Measurements from ENCODE around the gene XPO6.

The XPO6 gene

DNA sequence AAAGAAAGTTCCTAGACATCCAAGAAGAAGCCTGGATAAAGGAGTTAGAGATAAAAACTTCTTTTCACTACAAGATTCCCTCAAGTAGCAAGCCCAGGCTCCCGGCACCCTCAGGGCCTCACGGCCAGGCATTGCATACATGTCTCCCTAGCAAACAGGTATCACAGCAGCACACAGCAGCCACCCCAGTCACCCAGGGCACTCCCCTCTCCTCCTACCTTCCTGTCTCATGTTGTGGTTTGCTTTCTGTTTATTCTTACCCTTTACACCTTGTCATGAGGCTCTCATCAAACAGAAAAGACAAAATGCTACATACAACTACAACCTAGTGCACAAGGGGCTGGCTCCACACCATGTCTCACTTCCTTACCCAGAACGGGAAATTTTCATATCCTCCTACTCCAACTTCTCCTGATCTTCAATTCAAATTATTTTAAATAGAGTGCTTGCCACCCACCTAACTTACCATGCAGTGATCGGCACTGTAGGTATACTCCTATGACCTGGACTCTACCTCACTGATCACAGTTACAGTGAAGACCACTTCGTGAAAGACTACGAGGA lies 42.7 kb downstream of the XPO6 start:
- 98% methylated on average over 5 to 6 of the region's 6 CpGs for WGBS, 2 experiments (ENCODE audit: insufficient coverage in 2 of 2)
- Histone ChIP-seq H3K9me3 (ENCODE audit: control insufficient read depth, low read length) (no peaks in the 10 kb centered on the region), H3K4me3 (ENCODE audit: extremely low read depth, insufficient read depth, low read length, poor library complexity, severe bottlenecking) (no peak overlapping the region), H3K36me3 (ENCODE audit: control insufficient read depth, insufficient read depth, low read length) (peaks cover 72% of the 10 kb centered on the region), H3K4me1 (ENCODE audit: control insufficient read depth, insufficient read depth, low read length, poor library complexity, severe bottlenecking) (peaks cover 4% of the 10 kb centered on the region), H3K27ac (ENCODE audit: low read depth, low read length, severe bottlenecking) (no peak overlapping the region)

DNA sequence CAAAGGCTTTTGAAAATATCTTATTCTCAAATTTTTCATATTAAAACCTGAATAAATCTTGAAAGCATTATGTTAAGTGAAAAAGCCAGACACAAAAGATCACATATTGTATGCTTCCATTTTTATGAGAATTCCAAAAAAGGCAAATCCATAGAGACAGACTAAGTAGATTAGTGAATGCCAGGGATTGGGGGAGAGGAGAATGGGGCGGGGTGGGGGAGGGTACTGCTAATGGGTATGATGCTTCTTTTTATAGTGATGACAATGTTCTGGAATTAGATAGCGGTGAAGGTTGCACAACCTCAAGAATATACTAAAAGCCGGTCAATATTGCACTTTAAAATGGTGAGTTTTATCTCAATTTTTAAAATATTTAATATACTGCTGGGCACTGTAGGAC lies 44.0 kb downstream of the XPO6 start:
- Histone ChIP-seq H3K36me3 (ENCODE audit: control insufficient read depth, insufficient read depth, low read length) (peaks cover 70% of the 10 kb centered on the region), H3K4me1 (ENCODE audit: control insufficient read depth, insufficient read depth, low read length, poor library complexity, severe bottlenecking) (peaks cover 4% of the 10 kb centered on the region), H3K27ac (ENCODE audit: low read depth, low read length, severe bottlenecking) (no peak overlapping the region), H3K4me3 (ENCODE audit: extremely low read depth, insufficient read depth, low read length, poor library complexity, severe bottlenecking) (no peak overlapping the region), H3K9me3 (ENCODE audit: control insufficient read depth, low read length) (no peaks in the 10 kb centered on the region)
- WGBS, 2 experiments (ENCODE audit: insufficient coverage in 2 of 2): 100% methylated on average over 1 of the region's 3 CpGs

DNA sequence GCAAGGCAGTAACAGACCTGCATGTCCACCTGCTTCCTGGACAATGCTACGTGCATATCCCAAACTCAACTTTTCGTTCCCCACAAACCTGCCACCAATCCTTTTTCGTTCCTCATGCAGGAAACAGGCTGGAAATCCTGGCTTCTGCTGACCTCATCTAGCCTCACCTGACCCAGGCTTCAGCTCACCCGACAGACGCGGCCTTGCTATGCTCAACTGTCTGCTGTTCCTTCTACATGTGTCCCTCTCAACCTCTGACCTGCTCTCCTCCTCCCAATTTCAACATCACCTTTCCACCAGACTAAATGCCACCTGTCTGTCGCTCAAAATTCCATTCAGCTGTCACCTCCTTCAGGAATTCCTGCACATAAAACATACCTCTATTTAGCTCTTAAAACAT lies 44.5 kb downstream of the XPO6 start:
- peaks cover 71% of the 10 kb centered on the region for H3K36me3 ChIP-seq (ENCODE audit: control insufficient read depth, insufficient read depth, low read length)
- no peak overlapping the region for H3K27ac ChIP-seq (ENCODE audit: low read depth, low read length, severe bottlenecking)
- H3K4me3 ChIP-seq (ENCODE audit: extremely low read depth, insufficient read depth, low read length, poor library complexity, severe bottlenecking): no peak overlapping the region
- WGBS, 2 experiments (ENCODE audit: insufficient coverage in 2 of 2): 93 to 96% methylated on average over 6 to 7 of the region's 7 CpGs
- peaks cover 4% of the 10 kb centered on the region for H3K4me1 ChIP-seq (ENCODE audit: control insufficient read depth, insufficient read depth, low read length, poor library complexity, severe bottlenecking)
- H3K9me3 ChIP-seq (ENCODE audit: control insufficient read depth, low read length): no peaks in the 10 kb centered on the region

DNA sequence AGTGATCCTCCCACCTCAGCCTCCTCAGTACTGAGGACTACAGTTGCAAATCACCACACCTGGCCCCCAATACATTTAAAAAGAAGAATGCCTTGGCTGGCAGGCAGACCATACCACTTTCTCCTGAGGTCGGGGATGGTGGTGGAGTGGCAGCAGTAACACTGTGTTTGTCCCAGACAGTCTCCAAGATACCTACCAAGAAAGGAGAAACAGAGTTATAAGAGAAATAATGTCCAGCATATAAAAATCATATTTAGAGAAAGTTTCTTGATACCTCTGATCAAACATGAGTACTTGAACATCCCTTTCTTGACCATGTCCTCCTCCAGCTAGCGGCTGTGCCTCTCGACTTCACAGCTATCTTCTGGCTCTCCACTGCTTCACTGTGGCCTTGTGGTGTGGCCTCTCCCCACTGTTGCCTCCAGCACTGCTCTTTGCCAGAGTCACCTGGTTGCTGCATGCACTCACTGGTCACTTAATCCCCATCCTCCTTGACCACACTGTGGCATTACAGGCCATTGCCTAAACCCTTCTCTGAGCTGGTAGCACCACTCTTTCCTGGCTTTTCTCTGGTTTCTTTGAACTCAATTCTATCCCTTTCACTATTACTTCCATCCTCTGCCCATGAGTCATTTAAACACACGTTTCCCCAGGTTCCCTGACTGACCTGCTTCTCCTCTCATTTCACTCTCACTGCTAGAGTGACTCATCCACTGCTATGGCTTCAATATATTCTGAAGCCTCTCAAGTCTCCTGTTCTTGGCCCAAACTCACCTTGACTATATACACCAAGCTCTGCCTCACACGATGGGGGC lies 45.2 kb downstream of the XPO6 start:
- H3K4me3 ChIP-seq (ENCODE audit: extremely low read depth, insufficient read depth, low read length, poor library complexity, severe bottlenecking): no peak overlapping the region
- H3K4me1 ChIP-seq (ENCODE audit: control insufficient read depth, insufficient read depth, low read length, poor library complexity, severe bottlenecking): peaks cover 4% of the 10 kb centered on the region
- 90 to 92% methylated on average over 4 of the region's 5 CpGs for WGBS, 2 experiments (ENCODE audit: insufficient coverage in 2 of 2)
- no peaks in the 10 kb centered on the region for H3K9me3 ChIP-seq (ENCODE audit: control insufficient read depth, low read length)
- H3K36me3 ChIP-seq (ENCODE audit: control insufficient read depth, insufficient read depth, low read length): peaks cover 71% of the 10 kb centered on the region
- H3K27ac ChIP-seq (ENCODE audit: low read depth, low read length, severe bottlenecking): no peak overlapping the region

DNA sequence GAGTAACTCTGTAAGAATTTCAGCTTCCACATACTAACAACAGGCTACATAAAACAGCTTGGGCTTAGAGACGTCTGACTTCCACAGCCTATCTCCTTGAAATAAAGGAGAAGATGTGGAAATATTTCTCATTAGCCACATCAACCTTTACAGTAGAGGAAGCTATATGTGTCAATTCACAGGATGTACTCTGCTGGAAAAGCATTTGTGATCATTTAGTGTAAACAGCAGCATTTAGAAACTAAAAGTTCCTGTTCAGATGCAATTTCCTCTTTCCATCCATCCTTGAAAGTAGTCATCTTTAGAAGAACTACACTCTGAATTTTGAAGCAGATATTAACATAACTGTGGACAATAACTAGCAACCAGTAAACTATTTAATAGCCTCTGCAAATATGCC lies 46.2 kb downstream of the XPO6 start:
- H3K36me3 ChIP-seq (ENCODE audit: control insufficient read depth, insufficient read depth, low read length): peaks cover 71% of the 10 kb centered on the region
- no peaks in the 10 kb centered on the region for H3K9me3 ChIP-seq (ENCODE audit: control insufficient read depth, low read length)
- WGBS, 2 experiments (ENCODE audit: insufficient coverage in 2 of 2): no CpG with 5 or more reads among the region's 1 CpG
- no peak overlapping the region for H3K4me3 ChIP-seq (ENCODE audit: extremely low read depth, insufficient read depth, low read length, poor library complexity, severe bottlenecking)
- H3K4me1 ChIP-seq (ENCODE audit: control insufficient read depth, insufficient read depth, low read length, poor library complexity, severe bottlenecking): peaks cover 4% of the 10 kb centered on the region
- no peak overlapping the region for H3K27ac ChIP-seq (ENCODE audit: low read depth, low read length, severe bottlenecking)

DNA sequence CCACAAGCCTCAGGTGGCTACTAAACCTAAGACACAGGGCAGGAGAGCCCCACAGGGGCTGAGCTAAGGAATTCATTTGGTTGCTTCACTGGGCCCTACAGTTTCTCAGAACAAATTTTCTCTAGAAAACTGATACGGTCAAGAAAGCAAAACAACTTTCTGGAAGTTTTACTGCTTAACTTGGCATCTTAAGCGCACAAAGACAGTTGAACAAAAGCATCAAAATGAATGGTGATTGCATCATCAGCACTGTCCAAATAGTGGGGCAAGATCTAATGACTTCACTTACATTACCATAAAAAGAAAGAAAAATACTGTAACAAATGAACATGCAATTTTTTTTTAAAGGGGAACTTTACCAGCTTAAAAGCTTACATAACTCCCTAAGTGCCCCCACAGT lies 47.6 kb downstream of the XPO6 start:
- Histone ChIP-seq H3K4me1 (ENCODE audit: control insufficient read depth, insufficient read depth, low read length, poor library complexity, severe bottlenecking) (peaks cover 4% of the 10 kb centered on the region), H3K36me3 (ENCODE audit: control insufficient read depth, insufficient read depth, low read length) (peaks cover 74% of the 10 kb centered on the region), H3K9me3 (ENCODE audit: control insufficient read depth, low read length) (no peaks in the 10 kb centered on the region), H3K4me3 (ENCODE audit: extremely low read depth, insufficient read depth, low read length, poor library complexity, severe bottlenecking) (no peak overlapping the region), H3K27ac (ENCODE audit: low read depth, low read length, severe bottlenecking) (no peak overlapping the region)
- WGBS, 2 experiments (ENCODE audit: insufficient coverage in 2 of 2): 100% methylated on average over 2 of the region's 2 CpGs

DNA sequence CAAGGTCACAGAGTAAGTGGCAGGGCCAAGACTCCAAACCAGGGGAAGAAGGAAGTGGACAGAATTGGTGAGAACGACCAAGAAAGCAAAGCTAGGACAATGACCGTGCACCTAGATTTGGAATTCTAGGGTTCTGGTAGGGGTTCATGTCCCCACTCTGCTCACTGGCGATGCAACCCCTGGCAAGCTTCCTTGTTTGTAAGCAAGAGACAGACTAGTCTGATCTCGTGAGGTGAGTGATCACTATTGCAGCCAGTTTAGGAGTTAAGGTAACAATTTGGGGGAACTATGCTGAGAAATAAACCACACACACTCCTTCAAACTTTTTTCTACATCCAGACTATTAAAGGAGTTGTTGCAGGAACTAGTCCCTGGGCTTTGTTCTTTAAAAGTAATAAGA lies 48.1 kb downstream of the XPO6 start:
- H3K36me3 ChIP-seq (ENCODE audit: control insufficient read depth, insufficient read depth, low read length): peaks cover 71% of the 10 kb centered on the region
- H3K9me3 ChIP-seq (ENCODE audit: control insufficient read depth, low read length): no peaks in the 10 kb centered on the region
- no peak overlapping the region for H3K27ac ChIP-seq (ENCODE audit: low read depth, low read length, severe bottlenecking)
- peaks cover 4% of the 10 kb centered on the region for H3K4me1 ChIP-seq (ENCODE audit: control insufficient read depth, insufficient read depth, low read length, poor library complexity, severe bottlenecking)
- H3K4me3 ChIP-seq (ENCODE audit: extremely low read depth, insufficient read depth, low read length, poor library complexity, severe bottlenecking): no peak overlapping the region
- WGBS, 2 experiments (ENCODE audit: insufficient coverage in 2 of 2): 100% methylated on average over 2 to 3 of the region's 4 CpGs

DNA sequence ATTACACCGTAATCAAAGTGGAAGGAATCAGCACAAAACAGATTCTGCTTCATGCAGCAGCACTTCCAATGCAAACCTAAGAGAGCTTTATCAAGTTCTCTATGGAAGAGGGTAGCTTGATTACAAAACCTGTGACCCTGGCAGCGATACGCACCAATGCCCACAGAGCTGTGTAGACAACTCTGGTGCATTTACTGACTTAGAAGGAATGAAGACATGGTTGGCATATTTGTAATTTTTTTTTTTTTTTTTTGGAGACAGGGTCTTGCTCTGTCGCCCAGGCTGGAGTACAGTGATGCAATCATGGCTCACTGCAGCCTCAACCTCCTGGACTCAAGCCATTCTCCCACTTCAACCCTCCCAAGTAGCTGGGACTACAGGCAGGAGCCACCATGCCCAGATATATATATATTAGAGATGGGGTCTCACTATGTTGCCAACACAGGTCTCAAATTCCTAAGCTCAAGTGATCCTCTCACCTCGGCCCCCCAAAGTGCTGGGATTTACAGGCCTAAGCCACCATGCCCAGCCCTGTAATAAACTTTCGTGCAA lies 49.4 kb downstream of the XPO6 start:
- no peak overlapping the region for H3K27ac ChIP-seq (ENCODE audit: low read depth, low read length, severe bottlenecking)
- H3K36me3 ChIP-seq (ENCODE audit: control insufficient read depth, insufficient read depth, low read length): peaks cover 76% of the 10 kb centered on the region
- WGBS, 2 experiments (ENCODE audit: insufficient coverage in 2 of 2): 95 to 100% methylated on average over 2 to 4 of the region's 6 CpGs
- no peak overlapping the region for H3K4me3 ChIP-seq (ENCODE audit: extremely low read depth, insufficient read depth, low read length, poor library complexity, severe bottlenecking)
- peaks cover 4% of the 10 kb centered on the region for H3K4me1 ChIP-seq (ENCODE audit: control insufficient read depth, insufficient read depth, low read length, poor library complexity, severe bottlenecking)
- H3K9me3 ChIP-seq (ENCODE audit: control insufficient read depth, low read length): no peaks in the 10 kb centered on the region

DNA sequence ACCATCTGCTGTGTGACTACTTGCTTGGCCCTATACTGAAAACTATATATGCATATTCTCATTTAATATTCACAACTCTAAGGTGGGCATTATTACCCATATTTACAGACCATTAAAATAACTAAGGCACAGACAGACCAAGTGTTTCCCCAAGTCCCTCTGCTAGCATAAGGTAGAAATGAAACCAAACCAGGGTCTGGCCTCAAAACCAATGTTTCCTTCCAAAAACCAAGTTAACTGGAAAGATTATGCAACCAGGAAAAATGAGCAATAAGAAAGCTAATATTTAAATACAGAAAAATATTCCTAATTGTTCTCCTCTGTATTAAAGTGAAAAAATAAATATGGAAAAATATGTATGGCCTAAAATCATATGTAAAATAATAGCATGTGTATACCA lies 50.1 kb downstream of the XPO6 start:
- no peaks in the 10 kb centered on the region for H3K9me3 ChIP-seq (ENCODE audit: control insufficient read depth, low read length)
- peaks cover 69% of the 10 kb centered on the region for H3K36me3 ChIP-seq (ENCODE audit: control insufficient read depth, insufficient read depth, low read length)
- H3K27ac ChIP-seq (ENCODE audit: low read depth, low read length, severe bottlenecking): no peak overlapping the region
- no peak overlapping the region for H3K4me3 ChIP-seq (ENCODE audit: extremely low read depth, insufficient read depth, low read length, poor library complexity, severe bottlenecking)
- no peaks in the 10 kb centered on the region for H3K4me1 ChIP-seq (ENCODE audit: control insufficient read depth, insufficient read depth, low read length, poor library complexity, severe bottlenecking)

DNA sequence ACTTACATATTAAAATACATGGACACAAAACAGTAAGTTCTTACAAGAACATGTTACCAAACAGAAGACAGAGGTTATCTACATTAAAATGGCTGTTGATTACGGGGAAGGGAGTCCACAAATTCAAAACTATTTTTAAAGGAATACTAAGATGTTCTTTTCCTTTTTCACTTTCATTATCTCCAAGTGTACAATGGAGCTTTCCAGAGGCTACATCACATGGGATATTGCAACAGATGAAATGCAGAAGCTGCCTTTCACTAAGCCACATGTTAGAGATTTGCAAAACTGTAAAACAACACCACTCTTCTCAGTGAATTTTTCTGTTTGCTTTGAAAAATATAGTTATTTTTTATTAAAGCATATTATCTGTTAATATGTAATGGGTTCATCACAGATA lies 53.6 kb downstream of the XPO6 start:
- Histone ChIP-seq H3K9me3 (ENCODE audit: control insufficient read depth, low read length) (no peaks in the 10 kb centered on the region), H3K4me1 (ENCODE audit: control insufficient read depth, insufficient read depth, low read length, poor library complexity, severe bottlenecking) (no peaks in the 10 kb centered on the region), H3K27ac (ENCODE audit: low read depth, low read length, severe bottlenecking) (no peak overlapping the region), H3K4me3 (ENCODE audit: extremely low read depth, insufficient read depth, low read length, poor library complexity, severe bottlenecking) (no peak overlapping the region), H3K36me3 (ENCODE audit: control insufficient read depth, insufficient read depth, low read length) (peaks cover 67% of the 10 kb centered on the region)
- WGBS, 2 experiments (ENCODE audit: insufficient coverage in 2 of 2): no CpG with 5 or more reads among the region's 1 CpG

DNA sequence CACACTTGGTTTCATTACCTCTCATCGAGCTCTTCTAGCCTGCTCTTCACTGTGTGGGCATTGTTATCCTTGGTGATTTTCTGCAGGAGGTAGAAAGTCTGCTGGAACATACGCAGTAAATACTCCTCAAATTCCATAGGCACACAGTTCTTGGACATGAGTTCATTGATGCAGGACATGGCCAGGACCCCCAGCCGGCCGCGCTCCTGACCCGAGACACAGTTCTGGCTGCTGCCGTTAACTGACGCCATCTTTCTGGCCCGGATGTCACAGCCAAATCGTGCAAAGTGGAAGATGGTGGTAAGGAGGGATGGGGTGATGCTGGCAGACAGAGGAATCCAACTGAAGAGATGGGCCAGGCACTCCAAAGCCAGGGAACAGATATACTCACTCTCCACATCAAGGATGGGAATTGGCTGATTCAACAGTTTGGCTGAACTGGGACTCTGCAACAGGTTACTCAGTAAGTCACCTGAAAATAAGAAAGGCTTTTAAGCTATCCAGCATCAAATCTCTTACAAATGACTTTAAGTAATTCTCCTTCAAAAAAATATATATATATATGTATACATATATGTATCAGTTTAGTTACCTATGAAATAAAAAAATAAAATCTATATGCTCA lies 55.6 kb downstream of the XPO6 start:
- H3K9me3 ChIP-seq (ENCODE audit: control insufficient read depth, low read length): no peaks in the 10 kb centered on the region
- peaks cover 71% of the 10 kb centered on the region for H3K36me3 ChIP-seq (ENCODE audit: control insufficient read depth, insufficient read depth, low read length)
- no peak overlapping the region for H3K4me3 ChIP-seq (ENCODE audit: extremely low read depth, insufficient read depth, low read length, poor library complexity, severe bottlenecking)
- no peaks in the 10 kb centered on the region for H3K4me1 ChIP-seq (ENCODE audit: control insufficient read depth, insufficient read depth, low read length, poor library complexity, severe bottlenecking)
- no peak overlapping the region for H3K27ac ChIP-seq (ENCODE audit: low read depth, low read length, severe bottlenecking)
- WGBS, 2 experiments (ENCODE audit: insufficient coverage in 2 of 2): 95 to 96% methylated on average over 5 to 9 of the region's 10 CpGs
